ENCODE measurements around the gene RERE.
"Not testable (repeated sequence)": the region's sequence is repeated elsewhere in the genome, so short reads cannot be mapped to it uniquely, and the experiment has no call there.

The RERE gene

DNA sequence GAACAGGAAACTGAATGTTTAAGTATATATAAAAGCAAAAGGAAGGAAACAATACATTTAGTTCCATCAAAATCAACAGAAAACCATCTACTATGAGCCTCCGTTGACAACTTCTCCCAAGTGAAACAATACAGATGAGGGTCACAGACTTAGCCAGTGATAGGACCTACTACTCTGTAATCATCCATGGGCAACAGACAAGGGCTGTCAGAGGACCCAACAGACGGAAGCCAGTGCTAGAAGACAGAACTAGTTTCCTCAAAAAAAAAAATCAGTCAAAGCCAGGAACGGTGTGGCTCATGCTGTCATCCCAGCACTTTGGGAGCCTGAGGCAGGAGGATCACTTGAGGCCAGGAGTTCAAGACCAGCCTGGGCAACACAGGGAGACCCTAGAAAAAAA, 20.6 kb downstream of the RERE start:
- DNase-seq = no peak

DNA sequence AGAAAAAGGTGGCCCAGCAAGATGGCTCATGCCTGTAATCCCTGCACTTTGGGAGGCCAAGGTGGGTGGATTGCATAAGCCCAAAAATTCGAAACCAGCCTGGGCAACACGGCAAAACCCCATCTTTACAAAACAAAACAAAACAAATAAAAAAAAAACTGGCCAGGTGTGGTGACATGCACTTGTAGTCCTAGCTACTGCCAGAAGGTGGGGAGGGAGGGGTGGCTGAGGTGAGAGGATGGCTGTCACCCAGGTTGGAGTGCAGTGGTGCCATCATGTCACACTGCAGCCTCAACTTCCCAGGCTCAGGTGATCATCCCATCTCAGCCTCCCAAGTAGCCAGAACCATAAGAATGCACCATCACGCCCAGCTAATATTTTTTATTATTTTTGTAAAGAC, 22.8 kb downstream of the RERE start:
- DNase-seq = no peak

DNA sequence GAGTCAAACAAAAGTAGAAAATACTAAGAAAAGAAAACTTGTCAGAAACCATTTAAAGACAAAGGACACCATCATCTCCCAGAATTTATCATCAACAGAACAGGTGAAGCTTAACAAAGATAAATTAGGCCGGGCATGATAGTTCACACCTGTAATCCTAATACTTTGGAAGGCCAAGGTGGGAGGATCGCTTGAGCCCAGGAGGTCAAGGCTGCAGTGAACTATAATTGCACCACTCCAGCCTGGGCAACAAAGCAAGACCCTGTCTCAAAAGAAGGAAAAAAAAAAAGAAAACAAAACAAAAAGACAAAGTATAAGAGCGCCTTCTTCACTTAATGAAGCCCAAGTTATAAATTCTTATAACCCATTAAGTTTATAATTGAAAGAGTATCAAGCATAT, 25.6 kb downstream of the RERE start:
- DNase-seq = no peak

DNA sequence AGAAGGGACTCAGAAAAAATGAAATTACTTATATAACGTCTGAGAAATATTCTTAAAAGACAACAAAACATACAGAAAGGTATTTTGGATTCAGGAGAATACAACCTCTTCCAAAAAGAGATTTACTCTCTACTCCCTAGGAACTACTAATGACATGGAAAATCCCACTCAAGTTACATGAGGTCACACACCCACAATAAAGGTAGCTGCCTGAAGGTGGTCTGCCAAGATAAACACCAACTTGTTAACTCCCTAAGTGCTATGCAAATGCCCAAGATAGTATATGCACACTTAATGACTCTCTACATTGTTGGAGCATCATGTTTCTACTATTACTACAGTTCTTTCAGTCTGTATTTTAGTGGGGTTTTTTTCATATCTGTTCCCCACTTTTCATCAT, 26.5 kb downstream of the RERE start:
- no peak for DNase-seq

DNA sequence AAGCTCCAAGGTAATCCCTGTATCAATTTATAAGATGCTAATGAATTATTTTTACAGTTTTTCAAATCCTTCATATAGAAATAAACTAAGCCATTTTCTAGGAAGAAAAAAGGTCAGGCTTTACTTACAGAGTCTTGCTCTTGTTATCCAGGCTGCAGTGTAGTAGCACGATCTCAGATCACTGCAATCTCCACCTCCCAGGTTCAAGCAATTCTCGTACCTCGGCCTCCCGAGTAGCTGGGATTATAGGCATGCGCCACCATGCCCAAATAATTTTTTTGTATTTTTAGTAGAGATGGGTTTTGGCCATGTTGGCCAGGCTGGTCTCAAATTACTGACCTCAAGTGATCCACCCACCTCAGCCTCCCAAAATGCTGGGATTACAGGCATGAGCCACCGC, 27.0 kb downstream of the RERE start:
- DNase-seq = no peak

DNA sequence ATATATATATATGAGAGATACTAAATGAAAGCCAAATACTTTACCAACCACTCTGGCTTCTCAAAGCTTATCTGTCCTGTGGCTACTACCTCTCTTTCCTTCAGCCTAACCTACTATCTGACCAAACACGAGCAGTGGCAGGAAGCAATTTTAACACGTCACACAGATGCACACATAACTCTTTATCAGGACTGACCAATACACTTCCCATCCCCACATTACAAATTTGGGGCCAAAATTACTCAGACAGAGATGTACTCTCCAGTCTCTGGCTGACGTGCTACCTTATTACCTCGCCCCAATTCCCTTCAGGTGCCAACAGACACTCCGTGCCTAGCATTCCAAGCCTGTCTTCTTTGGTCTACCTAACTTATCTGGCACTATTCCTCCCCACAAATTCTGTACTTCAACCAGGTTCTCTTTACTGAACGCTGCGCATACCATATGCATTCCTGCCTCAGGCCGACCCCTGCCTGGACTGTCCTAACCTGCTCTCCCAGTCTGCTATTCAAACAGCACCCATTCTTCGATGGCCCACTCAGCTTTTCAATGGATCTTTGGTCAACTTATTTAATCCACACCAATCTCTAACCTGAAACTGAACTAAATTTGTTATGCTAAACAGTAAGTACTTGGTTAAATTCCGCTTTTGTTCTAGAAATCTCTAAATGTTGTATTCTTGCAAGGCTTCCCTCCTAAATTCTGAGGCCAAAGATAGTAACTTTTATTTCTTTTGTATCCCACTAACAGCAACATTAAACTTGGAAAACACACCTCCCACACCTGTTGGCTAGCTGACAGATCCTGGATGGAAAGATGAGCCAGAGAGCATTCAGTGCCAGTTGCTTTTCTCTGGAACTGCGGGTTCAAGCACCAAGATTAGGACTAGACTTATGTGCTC, 27.9 kb downstream of the RERE start:
- DNase-seq = no peak

DNA sequence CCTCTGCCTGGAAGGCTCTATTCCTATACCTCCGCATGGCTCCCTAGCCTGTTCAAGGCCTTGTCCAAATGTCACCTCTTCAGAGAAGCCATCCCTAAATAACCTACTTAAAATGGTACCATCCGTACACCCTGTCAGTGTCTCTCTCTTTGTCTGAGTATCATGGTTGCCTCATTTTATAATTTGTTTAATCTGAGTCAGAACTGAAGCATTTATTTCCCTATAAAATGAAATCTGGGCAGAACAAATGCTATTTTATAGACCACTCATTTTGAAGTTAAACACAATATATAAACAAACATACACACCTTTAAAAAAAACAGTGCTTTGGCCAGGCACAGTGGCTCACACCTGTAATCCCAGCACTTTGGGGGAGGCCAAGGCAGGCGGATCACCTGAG, 30.2 kb downstream of the RERE start:
- DNase-seq = no peak

DNA sequence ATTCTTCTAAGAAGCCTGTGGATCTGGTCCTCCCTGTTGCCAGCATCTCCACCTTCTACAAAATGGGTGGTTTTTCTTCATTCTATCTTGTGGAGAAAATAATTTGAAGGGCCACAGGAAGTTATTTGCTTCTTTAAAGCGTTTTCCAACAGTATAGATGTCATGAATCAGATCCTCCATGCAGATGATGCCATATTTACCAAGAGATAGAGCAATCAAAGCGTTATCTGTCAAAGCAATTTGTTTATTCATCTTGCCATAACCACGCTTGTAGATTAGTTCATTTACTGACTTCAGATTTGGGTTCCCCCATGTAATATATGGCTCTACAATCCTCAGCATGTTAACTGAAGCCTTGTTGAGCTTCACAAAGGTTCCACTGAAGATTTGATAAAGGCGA, 31.2 kb downstream of the RERE start:
- DNase-seq = not testable (repeated sequence)

DNA sequence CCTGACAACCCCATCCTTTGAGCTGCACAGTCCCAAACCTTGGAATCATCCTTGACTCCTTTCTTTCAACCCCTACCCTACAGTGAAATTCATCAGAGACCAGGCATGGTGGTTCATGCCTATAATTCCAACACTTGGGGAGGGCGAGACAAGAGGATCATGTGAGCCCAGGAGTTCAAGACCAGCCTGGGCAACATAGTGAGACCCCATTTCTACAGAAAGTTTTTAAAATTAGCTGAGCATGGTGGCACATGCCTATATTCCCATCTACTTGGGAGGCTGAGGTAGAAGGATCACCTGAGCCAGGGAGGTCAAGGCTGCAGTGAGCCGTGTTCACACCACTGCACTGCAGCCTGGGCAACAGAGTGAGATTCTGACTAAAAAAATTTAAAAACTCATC, 34.5 kb downstream of the RERE start:
- DNase-seq = no peak

DNA sequence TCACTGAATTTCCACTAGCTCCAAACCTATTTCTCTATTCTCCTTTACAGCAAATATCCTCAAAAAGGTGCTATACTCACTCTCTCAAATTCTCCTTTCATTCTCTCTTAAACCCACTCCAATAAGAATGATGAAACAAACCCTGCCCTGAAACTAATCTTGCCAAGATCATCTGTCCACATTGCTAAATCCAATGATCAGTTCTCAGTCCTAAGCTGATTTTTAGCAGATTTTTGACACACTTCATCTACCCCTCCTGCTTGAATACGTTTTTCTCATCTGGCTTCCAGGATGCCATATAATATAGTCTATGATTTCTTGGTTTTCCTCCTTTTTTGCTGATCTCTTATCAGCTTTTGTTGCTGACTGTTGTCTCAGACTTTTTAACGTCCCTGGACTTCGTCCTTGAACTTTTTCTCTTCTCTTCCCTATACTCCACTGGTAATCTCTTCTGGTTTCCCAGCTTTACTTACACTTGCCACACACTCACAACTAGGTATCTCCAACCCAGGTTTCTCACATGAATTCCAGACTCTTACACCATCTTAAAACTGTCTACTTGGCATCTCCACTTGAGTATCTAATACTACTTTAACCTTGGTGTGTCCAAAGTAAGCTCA, 35.3 kb downstream of the RERE start:
- DNase-seq = no peak

DNA sequence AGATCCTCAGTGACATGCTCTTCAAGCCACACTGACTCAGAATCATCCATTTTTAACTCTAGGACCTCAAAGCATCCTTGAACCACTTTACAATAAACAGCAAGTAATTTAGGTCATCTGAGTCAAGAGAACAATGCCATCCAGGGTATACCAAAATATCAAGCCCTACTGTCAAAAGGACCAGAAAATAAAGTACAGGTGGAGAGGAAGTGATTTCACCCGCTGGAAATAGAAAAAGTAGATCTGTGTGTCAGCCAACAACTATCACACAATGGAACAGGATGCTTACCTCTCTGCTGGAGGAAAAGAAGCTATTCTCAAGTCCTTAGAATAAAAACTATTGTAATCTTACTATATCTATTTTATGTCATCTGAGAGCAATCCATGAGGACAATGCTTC, 37.0 kb downstream of the RERE start:
- no peak for DNase-seq

DNA sequence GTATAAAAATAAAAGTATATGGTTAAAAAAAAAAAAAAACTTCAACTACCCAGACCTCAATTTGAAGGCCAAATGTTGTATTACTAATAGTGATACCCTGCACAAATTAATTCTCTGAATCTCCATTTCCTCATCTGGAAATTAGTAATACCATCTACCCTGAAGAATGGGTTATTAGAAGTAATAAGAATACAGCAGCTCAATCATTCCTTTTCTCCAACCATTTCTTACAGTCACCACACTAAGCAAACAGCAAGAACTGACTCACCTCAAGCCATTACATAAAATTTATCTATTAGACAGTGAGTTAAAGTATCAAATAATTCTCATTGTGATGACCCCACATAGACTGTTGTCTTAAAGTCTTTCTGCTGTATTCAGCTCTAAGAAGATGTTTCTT, 39.6 kb downstream of the RERE start:
- no peak for DNase-seq

DNA sequence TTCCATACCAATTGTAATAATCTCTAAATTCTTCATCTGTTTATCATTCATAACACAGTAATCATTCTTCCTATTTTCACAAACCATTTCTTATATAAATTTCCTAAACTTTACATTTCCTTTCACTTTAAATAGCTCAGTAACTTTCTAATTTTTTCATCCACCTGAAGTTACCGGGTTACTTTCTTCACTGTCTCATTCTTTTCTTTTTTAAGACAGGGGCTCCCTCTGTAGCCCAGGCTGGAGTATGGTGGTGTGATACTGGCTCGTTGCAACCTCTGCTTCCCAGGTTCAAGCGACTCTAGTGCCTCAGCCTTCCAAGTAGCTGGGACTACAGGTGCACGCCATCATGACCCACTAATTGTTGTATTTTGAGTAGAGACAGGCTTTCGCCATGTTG, 41.3 kb downstream of the RERE start:
- DNase-seq = no peak

DNA sequence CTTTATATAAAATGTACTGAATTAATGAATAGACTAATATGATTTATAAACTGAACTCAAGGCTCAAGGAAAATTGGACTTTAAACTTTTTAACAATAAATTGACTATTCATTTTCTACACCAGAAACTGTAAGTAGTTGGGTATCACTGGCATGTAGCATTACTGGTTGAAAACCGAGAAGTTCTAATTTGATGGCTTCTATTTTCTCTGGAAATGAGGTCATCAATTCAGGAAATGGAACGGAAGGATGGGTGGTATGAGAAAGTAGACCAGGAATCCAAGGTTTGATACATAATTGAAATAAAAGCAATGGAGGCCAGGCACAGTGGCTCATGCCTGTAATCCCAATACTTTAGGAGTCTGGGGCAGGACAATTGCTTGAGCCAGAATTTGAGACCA, 50.4 kb downstream of the RERE start:
- DNase-seq = no peak

DNA sequence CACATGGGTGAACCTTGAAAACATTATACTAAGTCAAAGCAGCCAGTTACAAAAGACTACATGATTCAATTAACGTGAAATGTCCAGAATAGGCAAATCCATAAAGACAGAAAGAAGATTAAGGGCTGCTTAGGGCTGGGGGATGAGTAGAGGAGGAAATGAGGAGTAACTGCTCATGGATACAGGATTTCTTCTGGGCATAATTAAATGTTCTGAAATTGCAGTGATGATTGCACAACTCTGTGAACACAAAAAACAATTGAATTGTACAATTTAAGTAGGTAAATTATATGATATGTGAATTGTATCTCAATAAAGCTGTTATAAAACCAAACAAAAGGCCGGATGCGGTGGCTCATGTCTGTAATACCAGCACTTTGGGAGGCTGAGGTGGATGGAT, 52.2 kb downstream of the RERE start:
- no peak for DNase-seq

DNA sequence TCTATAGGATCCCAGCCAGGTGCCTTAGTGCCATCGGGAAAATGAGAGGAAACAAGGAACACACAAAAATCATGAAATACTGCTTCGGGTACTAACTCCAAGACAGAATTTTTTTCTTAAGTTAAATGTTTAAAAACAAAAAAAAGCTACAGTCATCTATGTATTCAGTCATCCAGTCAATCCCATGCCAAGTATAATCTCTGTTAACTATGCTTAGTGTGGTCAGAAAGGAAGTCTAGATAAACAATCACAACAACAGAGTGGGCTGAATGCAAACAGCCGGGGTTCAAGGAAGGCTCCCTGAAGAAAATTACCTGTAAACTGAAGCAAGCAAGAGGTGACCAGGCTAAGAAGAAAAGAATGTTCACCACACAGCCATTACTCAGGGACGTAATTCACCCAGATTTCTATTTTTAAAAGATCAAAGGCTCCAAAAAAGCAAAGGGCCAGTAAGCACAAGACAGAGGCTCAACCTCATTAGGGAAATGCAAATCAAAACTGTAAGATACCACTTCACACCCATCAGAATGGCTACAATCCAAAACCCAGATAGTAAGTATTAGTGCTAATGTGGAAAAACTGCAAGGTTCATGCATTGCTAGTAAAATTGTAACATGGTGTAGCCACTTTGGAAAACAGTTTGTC, 53.0 kb downstream of the RERE start:
- DNase-seq = no peak

DNA sequence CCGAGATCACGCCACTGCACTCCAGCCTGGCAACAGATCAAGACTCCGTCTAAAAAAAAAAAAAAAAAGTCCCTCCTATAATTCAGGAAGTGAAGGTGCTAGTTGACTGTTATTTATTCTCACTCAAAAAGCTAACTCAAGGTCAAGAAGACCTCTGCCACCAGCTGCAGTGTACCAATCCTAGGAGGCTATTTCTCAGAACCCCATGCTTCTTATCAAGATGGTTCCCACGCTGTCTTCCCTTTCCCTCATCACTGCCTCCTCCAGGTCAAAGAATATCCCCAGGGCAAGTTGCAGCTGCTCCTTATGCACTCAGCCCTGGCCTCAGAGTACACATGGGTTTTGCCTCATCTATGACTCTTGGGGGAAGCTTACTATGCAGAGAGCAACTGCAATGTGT, 53.6 kb downstream of the RERE start:
- DNase-seq = no peak

DNA sequence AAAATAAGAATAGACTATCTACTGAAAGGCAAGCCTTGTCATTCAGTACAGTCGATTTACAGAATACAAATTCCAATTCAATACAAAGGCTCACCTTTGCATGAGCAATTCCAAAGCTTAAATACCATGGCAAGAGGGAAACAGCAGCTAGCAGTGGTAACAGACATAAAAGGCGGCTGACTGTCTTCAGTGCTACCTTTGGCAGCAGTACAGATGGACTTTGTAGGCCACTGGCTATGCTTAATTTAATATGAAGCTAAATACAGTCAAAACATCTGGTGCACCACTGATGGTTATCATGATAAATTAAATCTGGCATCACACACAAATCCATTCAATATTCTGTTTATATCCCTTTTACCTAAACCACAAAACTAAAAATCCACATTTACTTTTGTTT, 62.4 kb downstream of the RERE start:
- no peak for DNase-seq

DNA sequence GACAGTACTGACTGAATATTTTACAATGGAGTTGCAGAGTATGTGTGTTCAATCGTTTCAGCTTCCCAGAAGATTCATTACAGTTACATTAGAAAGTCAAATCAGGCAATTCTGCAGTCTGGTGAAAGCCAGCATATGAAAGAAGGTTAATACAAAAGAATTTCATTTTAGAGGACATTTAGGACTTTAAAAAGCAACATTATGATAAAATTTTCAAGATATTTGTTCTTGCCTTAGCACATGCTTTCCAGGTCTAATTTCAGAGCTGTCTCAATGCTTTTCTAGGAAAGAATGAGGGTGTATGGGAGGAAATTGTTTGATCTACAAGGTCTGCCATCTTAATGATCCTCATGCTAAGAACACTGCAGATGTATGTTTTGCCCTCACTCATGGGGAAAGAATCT, 63.2 kb downstream of the RERE start:
- no peak for DNase-seq

DNA sequence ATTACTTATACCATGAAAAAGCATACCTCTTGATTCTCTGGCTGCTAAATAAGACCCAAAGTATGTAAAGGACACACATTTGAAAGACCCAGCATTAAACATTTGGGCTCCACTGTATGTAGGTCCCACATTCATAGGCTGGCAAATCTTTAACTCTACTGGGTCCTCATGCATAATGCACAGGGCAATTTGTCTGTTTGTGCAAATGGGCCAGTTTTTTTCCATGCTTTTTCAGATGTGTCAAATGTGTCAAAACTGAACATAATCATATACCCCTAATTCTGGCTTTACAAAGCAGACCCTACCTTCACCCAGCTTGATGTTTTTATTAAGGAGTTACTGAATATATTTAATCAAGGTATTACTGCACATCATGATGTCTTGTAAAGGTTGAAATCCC, 63.7 kb downstream of the RERE start:
- DNase-seq = no peak

DNA sequence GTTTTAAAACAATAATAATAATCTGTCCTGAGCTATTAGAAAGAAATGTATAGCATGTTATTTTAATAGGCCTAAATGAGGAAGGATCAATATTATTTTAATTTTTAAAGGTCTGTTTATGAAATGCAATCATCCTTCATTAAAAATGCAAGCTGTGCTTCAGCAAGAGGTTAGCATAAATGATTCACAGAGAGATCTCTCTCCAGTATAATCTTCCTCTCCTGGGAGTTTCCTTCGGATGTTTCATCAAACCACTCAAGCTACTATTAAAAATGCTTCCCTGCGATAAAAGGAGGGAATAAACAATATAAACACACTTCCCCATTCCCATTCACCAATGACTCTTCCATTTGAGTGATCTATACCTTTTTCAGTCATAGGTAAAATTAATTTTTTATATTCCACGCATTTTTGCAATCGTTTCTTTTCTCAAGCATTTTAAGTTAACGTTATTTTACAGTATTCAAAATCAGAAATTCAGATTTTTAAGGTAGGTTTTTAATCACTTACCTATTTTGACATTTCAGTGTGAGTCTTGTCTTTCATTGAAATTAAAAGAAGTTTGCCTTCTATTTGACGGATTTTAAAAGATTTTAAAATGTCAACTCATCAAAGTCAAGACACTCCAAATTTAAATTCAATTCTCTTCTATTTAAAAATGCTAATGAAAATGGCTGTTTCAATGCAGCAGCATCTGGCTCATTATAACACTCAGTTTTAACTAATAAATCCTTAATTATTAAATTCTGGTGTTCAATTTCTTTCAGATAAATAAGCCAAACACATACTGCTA, 64.3 kb downstream of the RERE start:
- DNase-seq = no peak

DNA sequence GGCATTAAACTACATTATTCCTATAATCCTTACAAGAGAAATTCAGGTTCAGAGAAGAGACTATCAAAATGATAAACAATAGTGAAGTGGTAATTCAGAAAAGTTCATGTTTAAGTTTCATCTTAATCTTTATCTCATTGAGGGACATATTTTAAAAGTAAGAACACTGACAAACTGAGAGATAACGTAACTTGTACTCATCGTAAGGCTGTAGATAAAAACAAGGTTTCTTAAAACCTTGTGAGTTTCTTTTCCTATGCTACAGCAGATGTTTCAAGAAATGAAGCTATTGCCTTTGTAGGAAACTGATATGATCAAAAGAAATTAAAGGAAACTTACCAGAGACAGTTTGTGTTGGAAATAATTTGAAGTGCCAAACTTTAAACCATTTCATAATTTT, 65.0 kb downstream of the RERE start:
- DNase-seq = no peak

DNA sequence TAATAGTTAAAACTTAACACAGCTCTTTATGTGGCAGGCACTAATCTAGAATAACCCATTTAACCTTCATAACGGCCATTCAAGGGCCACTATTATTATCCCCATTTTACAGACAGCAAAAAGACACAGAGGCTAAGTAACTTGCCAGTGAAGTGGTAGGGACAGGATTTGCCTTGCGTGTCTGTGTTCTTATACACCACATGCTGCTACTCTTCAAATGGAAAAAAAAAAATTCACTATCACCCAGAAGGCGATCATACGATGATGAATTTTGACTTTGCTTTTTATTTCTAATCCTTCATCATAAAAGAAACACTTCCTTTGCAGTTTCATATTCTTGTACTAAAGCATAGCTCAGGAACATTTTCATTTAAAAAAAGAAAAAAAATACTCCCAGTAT, 65.5 kb downstream of the RERE start:
- DNase-seq = no peak
